ENCODE measurements around the gene AHCYL1.

AHCYL1 gene

DNA sequence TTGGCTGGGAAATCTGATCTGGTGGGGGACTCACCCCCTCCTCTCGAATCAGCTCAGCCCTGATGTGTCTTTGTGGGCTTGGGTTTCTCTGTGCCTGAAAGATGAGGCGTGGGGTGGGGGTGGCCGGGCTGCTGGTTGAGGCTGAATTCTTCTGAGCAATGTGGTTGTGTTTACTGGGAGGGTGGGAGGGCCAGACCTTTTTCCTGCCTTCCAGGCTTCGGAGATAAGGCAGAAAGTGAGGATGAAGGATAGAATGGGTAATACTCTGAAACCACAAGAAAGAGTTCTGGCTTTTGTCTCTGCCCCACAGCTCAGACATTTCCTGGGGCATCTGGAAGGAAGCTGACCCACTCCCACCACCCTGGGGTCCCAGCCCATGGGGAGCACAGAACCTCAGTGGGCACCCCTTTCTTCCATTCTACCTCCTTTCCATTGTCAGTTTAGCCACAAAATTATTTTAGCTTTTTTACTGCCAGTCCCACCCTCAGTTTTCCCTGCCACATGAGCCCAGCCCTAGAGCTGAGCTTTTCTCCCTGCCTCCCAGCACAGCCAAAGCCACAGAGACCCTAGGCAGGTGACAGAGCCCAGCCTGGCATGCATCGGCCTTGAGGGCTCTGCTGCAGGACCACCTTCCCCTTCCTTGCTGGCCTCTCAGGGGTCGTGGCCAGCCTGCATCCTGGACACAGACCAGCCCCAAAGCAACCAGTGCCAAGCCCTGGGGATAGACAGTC is 74.7 kb downstream of the AHCYL1 start:
- DNase-seq (ENCODE audit: low spot score in 2 of 2) = no peak
- H3K27ac Mint-ChIP-seq = no peak overlapping the region
- H3K9me3 Mint-ChIP-seq = no peaks in the 10 kb centered on the region
- no peaks in the 10 kb centered on the region for H3K27me3 Mint-ChIP-seq
- ATAC-seq (ENCODE audit: low read depth) = no peak
- no peak overlapping the region for H3K4me3 Mint-ChIP-seq
- peaks cover 26% of the 10 kb centered on the region for H3K36me3 Mint-ChIP-seq
- no peaks in the 10 kb centered on the region for H3K4me1 Mint-ChIP-seq

DNA sequence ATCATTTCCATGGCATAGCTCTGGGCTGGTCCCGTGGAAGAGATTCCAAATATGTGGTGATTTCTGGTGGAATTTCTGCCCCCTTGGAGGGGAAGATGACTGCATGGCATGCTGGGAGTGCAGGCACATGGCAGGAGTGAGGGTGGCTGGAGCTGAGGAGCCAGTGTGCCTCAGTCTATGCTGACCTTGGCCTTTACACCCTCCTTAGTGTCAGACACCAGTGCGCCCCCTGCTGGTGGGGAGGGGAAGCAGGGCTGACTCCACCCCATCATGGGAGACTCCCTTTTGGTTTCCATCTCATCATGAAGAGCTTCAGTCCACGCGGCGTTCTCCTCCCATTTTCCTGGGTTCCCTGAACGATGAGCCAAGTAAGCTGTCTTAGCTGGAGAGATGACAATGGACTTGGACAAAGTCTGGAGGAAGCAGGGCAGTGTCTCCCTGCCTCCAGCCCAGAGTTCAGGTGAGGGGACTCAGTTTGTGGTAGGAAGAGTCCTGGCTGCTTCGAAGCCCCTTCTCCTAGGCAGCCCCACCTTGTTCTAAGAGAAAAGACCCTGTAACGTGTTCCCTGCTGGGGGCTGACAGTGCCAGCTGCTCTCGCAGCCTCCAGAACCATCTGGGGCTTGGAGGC is 75.6 kb downstream of the AHCYL1 start:
- no peak overlapping the region for H3K27ac Mint-ChIP-seq
- peaks cover 22% of the 10 kb centered on the region for H3K36me3 Mint-ChIP-seq
- H3K9me3 Mint-ChIP-seq = no peaks in the 10 kb centered on the region
- H3K4me3 Mint-ChIP-seq = no peak overlapping the region
- peak; percentile 85 for ATAC-seq (ENCODE audit: low read depth)
- H3K27me3 Mint-ChIP-seq = no peaks in the 10 kb centered on the region
- peak; percentile 69 to 72 for DNase-seq (ENCODE audit: low spot score in 2 of 2)
- H3K4me1 Mint-ChIP-seq = no peaks in the 10 kb centered on the region

DNA sequence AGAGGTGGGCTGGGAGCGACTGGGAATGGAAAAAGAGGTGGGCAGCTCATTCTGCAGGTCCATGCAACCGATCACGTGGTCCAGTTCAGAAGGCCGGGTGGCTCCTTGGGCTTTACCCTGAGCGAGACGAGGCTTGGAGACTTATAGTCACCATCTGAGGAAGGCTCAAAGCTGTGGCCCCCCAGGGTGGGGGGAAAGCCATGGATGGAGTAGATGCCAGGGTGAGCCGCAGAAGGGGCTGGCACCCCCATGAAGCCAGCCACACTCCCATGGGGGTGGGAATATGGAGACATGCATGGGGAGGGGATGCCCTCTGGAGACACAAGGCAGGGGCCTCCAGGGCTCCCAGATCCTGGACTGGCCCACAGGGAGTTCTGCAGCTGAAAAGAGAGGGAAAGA is 76.1 kb downstream of the AHCYL1 start:
- H3K27ac Mint-ChIP-seq = no peak overlapping the region
- H3K27me3 Mint-ChIP-seq = no peaks in the 10 kb centered on the region
- DNase-seq (ENCODE audit: low spot score in 2 of 2) (no peak), ATAC-seq (ENCODE audit: low read depth) (no peak)
- peaks cover 21% of the 10 kb centered on the region for H3K36me3 Mint-ChIP-seq
- H3K9me3 Mint-ChIP-seq = no peaks in the 10 kb centered on the region
- no peaks in the 10 kb centered on the region for H3K4me1 Mint-ChIP-seq
- H3K4me3 Mint-ChIP-seq = no peak overlapping the region

DNA sequence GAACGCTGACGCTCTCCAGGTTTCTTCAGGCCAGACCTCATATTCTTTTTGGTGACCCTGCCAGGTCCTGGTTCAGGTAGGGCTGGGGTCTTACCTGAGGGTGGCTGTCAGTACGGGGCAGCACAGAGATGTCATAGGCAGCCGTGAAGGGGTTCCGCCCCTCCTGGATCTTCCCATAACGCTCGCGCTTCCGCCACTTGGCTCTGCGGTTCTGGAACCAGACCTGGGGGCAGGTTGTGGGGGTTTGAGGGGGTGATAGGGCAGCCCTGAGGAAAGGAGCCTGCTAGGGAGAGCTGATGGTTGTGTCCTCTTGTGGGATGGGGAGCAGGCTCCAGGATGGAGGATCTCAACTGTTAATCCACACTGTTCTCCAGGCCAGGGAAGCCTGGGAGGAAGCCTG is 76.8 kb downstream of the AHCYL1 start:
- no peak for ATAC-seq (ENCODE audit: low read depth)
- H3K27me3 Mint-ChIP-seq = peaks cover 2% of the 10 kb centered on the region
- no peaks in the 10 kb centered on the region for H3K4me1 Mint-ChIP-seq
- H3K27ac Mint-ChIP-seq = no peak overlapping the region
- DNase-seq (ENCODE audit: low spot score in 2 of 2) = no peak
- no peaks in the 10 kb centered on the region for H3K9me3 Mint-ChIP-seq
- peaks cover 19% of the 10 kb centered on the region for H3K36me3 Mint-ChIP-seq
- H3K4me3 Mint-ChIP-seq = no peak overlapping the region

DNA sequence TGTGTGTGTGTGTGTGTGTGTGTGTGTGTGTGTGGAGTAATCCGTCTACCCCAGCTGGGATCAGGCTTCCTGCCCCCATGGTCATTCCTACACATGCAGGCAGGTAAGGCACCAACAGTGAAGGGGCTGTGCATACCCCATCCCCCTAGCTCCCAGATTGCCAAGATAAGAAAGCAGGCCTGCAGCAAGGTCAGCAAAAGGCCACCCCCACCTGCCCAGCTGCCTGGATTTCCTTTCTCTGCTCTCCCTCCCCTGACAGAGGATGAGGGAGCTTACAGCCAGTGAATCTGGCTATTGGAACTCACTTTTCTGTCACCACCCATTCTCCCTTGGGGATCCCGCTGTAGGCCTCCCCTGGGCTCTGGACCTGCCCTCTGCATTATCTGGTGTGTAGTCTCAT is 78.0 kb downstream of the AHCYL1 start:
- Mint-ChIP-seq H3K36me3 (peaks cover 12% of the 10 kb centered on the region), H3K27me3 (peaks cover 5% of the 10 kb centered on the region), H3K4me3 (no peak overlapping the region), H3K27ac (no peak overlapping the region), H3K9me3 (no peaks in the 10 kb centered on the region), H3K4me1 (no peaks in the 10 kb centered on the region)
- ATAC-seq (ENCODE audit: low read depth) (no peak), DNase-seq (ENCODE audit: low spot score in 2 of 2) (no peak)

DNA sequence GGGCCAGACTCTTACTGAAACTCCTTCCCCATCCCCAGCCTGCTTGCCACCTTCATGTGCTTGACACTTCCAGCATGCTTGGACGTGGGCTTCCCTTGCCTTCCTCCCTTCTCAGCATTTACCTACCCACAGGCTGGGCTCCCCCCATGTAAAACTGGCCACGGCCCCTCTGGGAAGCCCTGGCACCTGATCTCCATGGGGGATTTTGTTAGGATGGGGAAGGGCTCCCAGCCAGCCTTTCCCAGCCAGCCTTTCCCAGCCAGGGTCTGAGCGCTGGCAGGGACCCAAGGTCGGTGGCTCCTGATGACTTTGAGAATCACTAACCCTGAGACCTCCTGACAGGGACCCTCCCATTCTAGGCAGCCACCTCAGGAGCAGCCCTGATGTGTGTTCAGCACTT is 79.2 kb downstream of the AHCYL1 start:
- DNase-seq (ENCODE audit: low spot score in 2 of 2) = no peak
- no peak overlapping the region for H3K4me3 Mint-ChIP-seq

DNA sequence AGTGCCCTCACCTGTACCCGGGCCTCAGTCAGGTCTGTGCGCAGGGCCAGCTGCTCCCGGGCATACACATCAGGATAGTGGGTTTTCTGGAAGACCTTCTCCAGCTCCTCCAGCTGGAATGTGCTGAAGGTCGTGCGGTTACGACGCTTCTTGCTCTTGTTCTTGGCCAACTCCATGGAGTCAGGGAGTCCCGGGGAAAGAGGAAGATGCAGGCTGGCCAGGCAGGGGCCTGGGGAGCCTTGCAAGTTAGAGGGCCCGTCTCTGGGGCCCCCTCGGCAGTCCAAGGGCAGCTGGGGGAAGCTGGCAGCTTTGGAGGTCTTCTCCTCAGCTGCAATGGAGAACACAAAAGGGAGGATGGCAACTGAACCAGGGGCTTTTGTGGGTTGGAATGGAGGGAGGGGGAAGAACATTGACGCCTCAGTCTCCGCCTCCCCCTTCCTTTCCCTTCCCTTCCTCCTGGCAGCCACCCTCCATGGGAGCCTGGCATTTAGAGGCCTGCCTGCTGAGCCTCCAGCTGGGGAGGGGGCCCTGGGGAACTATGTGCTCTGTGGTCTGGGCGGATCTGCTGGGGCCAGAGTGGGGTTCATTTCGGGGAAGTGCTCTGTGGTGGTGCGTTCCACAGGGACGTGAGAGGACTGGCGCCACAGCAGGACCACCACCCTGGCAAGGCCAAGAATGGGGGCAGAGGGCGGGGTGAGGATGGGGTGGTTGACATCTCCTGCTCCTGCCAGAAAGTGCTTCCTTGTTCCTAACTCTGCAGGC is 80.2 kb downstream of the AHCYL1 start:
- Mint-ChIP-seq H3K9me3 (no peaks in the 10 kb centered on the region), H3K27me3 (peaks cover 9% of the 10 kb centered on the region), H3K4me1 (peaks cover 5% of the 10 kb centered on the region), H3K36me3 (peaks cover 6% of the 10 kb centered on the region), H3K4me3 (no peak overlapping the region), H3K27ac (no peak overlapping the region)
- ATAC-seq (ENCODE audit: low read depth) (no peak), DNase-seq (ENCODE audit: low spot score in 2 of 2) (no peak)

More for the DNA sequence above, 79.2 kb downstream of the AHCYL1 start:
- ATAC-seq (ENCODE audit: low read depth) = no peak
- Mint-ChIP-seq H3K36me3 (peaks cover 7% of the 10 kb centered on the region), H3K9me3 (no peaks in the 10 kb centered on the region), H3K4me1 (peaks cover 5% of the 10 kb centered on the region), H3K27me3 (peaks cover 9% of the 10 kb centered on the region), H3K27ac (no peak overlapping the region)

DNA sequence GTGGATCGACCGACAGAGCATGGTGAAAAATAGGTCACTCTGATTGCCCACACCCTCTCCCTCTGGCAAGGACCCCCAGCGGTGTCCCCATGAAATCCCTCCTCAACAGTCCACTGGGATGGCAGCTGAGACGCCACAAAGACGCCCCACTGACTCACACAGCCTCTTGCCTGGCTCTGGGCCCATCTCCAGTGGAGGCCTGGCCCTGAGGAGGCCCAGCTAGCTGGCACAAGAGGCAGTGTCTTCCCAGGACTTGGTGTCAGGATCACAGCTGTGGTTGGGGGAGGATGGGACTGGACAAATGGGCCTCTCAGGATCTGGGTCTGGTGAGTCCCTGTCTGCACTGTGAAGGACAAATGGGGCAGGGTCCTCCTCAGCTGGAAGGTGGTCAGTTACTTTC is 81.3 kb downstream of the AHCYL1 start:
- H3K36me3 Mint-ChIP-seq = peaks cover 5% of the 10 kb centered on the region
- no peak overlapping the region for H3K27ac Mint-ChIP-seq
- peaks cover 10% of the 10 kb centered on the region for H3K27me3 Mint-ChIP-seq
- no peak for DNase-seq (ENCODE audit: low spot score in 2 of 2)
- no peak for ATAC-seq (ENCODE audit: low read depth)
- H3K4me3 Mint-ChIP-seq = no peak overlapping the region
- H3K4me1 Mint-ChIP-seq = peaks cover 7% of the 10 kb centered on the region
- no peaks in the 10 kb centered on the region for H3K9me3 Mint-ChIP-seq

DNA sequence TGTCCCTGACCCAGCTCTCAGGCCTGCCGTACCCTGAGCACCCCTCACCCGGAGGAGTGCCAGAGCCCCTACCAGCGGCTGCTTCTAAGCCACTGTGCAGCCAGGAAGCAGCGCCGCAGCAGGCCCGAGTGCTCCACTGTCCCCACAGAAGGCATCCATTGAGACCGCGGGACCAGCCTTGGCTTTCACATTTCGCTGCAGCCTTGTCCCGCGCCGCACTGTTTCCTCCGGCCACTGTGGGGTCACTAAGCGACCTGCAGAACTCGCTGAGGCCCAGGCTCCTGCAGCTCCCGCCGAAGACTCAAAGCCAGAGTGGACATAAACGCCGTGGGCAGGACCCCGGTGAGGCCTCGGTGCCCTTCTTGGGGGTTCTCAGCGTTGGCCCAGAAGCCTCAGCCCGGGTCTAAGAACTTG is 82.9 kb downstream of the AHCYL1 start:
- H3K4me1 Mint-ChIP-seq = peaks cover 7% of the 10 kb centered on the region
- H3K4me3 Mint-ChIP-seq = no peak overlapping the region
- H3K27ac Mint-ChIP-seq = no peak overlapping the region

DNA sequence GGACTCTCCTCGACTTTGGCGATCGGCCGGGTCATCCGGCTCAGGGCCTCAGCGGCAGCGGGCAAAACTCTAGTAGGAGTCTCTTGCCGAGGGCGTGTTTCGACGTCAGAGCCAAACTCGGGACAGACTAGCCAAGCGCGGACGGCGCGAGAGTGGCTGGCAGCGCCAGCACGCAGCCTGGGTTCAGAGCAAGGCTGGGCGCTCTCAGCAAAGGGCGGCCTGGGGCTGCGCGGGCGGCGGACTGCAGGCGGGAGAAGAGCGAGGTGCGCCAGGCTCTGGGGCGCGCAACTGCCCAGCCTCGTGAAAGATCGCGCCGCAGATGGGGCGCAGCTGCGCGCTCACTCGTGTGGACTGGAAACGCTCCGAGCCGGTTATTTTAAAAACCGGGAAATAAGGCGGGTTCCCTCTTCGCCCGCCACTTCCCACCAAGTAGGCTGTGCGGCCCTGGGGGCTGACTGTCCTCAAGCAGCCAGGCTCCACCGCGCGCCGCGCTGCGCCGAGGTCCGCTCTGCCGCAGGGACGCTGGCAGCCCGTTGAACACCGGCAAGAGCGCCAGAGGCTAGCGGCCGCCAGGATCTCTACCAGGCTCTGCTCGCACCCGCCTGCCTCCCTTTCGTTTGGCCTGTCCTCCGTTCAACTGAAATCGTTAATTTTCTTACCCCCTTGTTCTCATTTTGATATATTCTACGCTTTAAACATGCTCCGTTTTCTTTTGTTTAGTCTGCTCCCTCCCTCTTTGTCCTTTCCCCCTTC is 83.5 kb downstream of the AHCYL1 start:
- peaks cover 14% of the 10 kb centered on the region for H3K27me3 Mint-ChIP-seq
- H3K36me3 Mint-ChIP-seq = no peaks in the 10 kb centered on the region
- peak overlapping the region; percentile 81 for H3K4me3 Mint-ChIP-seq
- peak overlapping the region; percentile 31 for H3K27ac Mint-ChIP-seq
- peak; percentile 16 for ATAC-seq (ENCODE audit: low read depth)
- peaks cover 7% of the 10 kb centered on the region for H3K4me1 Mint-ChIP-seq
- DNase-seq (ENCODE audit: low spot score in 2 of 2) = peak in 1 of 2 donors; percentile 36
- no peaks in the 10 kb centered on the region for H3K9me3 Mint-ChIP-seq

More for the DNA sequence above, 82.9 kb downstream of the AHCYL1 start:
- peaks cover 14% of the 10 kb centered on the region for H3K27me3 Mint-ChIP-seq
- H3K36me3 Mint-ChIP-seq = no peaks in the 10 kb centered on the region
- no peaks in the 10 kb centered on the region for H3K9me3 Mint-ChIP-seq
- DNase-seq (ENCODE audit: low spot score in 2 of 2) (peak in 1 of 2 donors; percentile 28), ATAC-seq (ENCODE audit: low read depth) (no peak)

DNA sequence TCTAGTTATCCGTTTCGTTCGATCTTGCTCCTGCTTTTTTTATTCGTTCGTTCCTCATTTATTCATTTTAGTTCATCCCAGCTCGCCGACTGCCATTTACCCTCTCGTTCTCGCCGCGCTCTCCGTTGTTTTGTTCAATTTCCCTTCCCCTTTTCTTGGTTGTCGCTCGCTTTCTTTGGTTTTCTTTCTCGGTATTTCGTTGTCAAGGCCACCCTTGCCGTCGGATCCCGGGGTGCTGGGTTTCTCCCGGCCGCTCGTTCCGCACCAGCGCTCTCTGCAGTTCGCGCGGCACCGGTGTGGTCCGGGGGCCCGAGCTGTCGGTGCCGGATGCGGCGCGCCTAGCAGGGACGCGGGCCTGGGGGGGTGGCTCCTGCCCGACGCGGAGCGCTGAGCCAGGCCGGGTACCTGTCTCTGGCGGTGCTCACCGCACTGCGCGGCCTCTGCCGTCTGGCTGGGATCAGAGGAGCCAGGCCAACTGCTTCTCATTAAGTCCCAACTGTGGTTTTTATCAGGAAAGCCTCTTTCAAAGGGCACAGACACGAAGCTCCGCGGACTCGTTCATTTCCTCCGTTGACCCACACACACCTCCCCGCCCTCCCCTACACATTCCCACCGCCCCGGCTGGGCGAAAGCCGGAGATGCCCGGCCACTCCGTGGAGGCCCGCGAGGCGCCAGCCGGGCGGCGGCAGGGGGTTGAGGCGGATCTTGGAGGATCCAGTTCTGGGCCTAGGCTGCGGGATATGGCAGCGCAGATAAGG is 84.3 kb downstream of the AHCYL1 start:
- Mint-ChIP-seq H3K27me3 (peaks cover 14% of the 10 kb centered on the region), H3K36me3 (no peaks in the 10 kb centered on the region), H3K27ac (peak overlapping the region; percentile 31), H3K4me3 (peak overlapping the region; percentile 81), H3K4me1 (peaks cover 7% of the 10 kb centered on the region), H3K9me3 (no peaks in the 10 kb centered on the region)
- peak; percentile 53 for ATAC-seq (ENCODE audit: low read depth)
- DNase-seq (ENCODE audit: low spot score in 2 of 2) = peak; percentile 28 to 43

DNA sequence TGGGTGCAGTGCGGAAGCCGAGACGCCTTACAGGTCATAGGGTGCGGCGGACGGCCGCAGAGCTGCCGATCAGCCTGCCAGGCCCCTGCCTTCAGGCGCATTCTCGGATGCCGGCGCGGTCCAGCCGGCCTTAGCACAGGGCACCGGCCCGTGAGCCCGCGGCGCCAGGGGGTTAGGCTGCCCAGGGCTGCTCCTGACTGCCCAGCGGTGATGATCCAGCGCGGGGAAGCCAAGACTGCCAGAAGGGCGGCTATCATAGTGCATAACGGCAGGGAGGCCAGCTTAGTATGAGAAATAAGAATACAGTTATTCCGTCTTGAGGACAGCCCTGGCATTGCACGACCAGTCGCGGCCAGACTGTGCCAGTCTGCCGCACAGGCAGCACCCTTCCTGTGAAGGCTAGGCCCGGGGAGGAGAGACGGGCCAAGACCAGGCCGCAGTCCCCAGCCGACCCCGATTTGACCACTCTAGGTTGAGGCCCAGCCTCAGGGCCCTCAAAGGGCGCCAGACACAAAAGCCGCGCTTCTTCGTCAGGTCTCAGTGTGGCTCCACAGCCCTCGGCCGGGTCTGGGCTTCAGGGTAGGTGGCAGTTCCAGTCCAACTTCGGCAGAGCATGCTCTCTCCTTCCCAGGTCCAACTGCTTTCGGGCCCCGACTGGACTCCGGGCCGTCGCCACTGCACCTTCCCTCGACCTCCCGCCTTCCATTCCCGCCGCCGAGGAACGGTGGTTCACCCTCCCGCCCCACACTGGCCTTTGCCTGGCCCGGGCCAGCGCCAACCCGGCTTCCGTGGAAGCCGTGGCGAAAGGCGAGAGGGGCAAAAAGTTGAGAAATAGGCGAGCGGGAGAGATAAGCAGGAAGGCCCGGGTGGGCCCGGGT is 85.1 kb downstream of the AHCYL1 start:
- Mint-ChIP-seq H3K27ac (no peak overlapping the region), H3K36me3 (no peaks in the 10 kb centered on the region), H3K4me3 (peak overlapping the region; percentile 79), H3K9me3 (no peaks in the 10 kb centered on the region), H3K4me1 (peaks cover 7% of the 10 kb centered on the region), H3K27me3 (peaks cover 14% of the 10 kb centered on the region)
- peak; percentile 37 for ATAC-seq (ENCODE audit: low read depth)
- peak in 1 of 2 donors; percentile 47 for DNase-seq (ENCODE audit: low spot score in 2 of 2)

Data from memory B cell (primary cell).